ENCODE results near the gene ARHGEF17. TPM values are rescaled to one million over a fixed set of nuclear protein-coding genes. Genes with fewer than 3 reads are reported as not detected.

ARHGEF17 gene
- total RNA-seq, 1 experiment from 2014 or later, result 24.0 TPM

GRCh38 chr11:73397468-73398131 lies 89.5 kb downstream of the ARHGEF17 start:
- BruUV-seq (replicated peaks), result no TSS peak
- intact Hi-C loops (cut with micrococcal nuclease; ENCODE audit: unreplicated experiment), result no loop called here

GRCh38 chr11:73398132-73398526 lies 90.1 kb downstream of the ARHGEF17 start:
- Histone ChIP-seq H3K9me3 (ENCODE audit: low read depth, low read length, poor library complexity, severe bottlenecking) (no peaks in the 10 kb centered on the region), H3K27ac (ENCODE audit: low read depth, low read length, poor library complexity, severe bottlenecking) (no peak overlapping the region), H3K4me1 (ENCODE audit: insufficient read depth, low read length, poor library complexity, severe bottlenecking) (no peaks in the 10 kb centered on the region), H3K4me3 (ENCODE audit: low read depth, low read length, poor library complexity, severe bottlenecking) (no peak overlapping the region), H3K36me3 (ENCODE audit: insufficient read depth, low read length, poor library complexity, severe bottlenecking) (peaks cover 4% of the 10 kb centered on the region), H3K27me3 (replicated peaks; ENCODE audit: insufficient read depth, low read depth, low read length, poor library complexity) (no peaks in the 10 kb centered on the region)
- TF ChIP-seq CTCF (conservative IDR thresholded peaks at IDR 0.05; ENCODE audit: low read depth, low read length) (no peak), EZH2 (IDR thresholded peaks at IDR 0.05; ENCODE audit: borderline replicate concordance, low read depth, low read length, poor library complexity, severe bottlenecking) (no peak)
- DNase-seq (ENCODE audit: low spot score), result no peak
- intact Hi-C loops (cut with micrococcal nuclease; ENCODE audit: unreplicated experiment), result no loop called here
- BruUV-seq (replicated peaks), result no TSS peak
- ChIA-PET CTCF (no interaction called here), POLR2A (ENCODE audit: low non-redundant PET) (no interaction called here)

More at GRCh38 chr11:73397468-73398131, 89.5 kb downstream of the ARHGEF17 start:
- Histone ChIP-seq H3K4me1 (ENCODE audit: insufficient read depth, low read length, poor library complexity, severe bottlenecking) (no peaks in the 10 kb centered on the region), H3K36me3 (ENCODE audit: insufficient read depth, low read length, poor library complexity, severe bottlenecking) (peaks cover 4% of the 10 kb centered on the region), H3K4me3 (ENCODE audit: low read depth, low read length, poor library complexity, severe bottlenecking) (no peak overlapping the region), H3K9me3 (ENCODE audit: low read depth, low read length, poor library complexity, severe bottlenecking) (no peaks in the 10 kb centered on the region), H3K27me3 (replicated peaks; ENCODE audit: insufficient read depth, low read depth, low read length, poor library complexity) (no peaks in the 10 kb centered on the region), H3K27ac (ENCODE audit: low read depth, low read length, poor library complexity, severe bottlenecking) (no peak overlapping the region)
- CTCF ChIA-PET, result no interaction called here
- no peak for DNase-seq (ENCODE audit: low spot score)
- POLR2A ChIA-PET (ENCODE audit: low non-redundant PET), result no interaction called here
- no peak for TF ChIP-seq CTCF (conservative IDR thresholded peaks at IDR 0.05; ENCODE audit: low read depth, low read length)
- TF ChIP-seq EZH2 (IDR thresholded peaks at IDR 0.05; ENCODE audit: borderline replicate concordance, low read depth, low read length, poor library complexity, severe bottlenecking), result no peak

- intact Hi-C loops (cut with micrococcal nuclease; ENCODE audit: unreplicated experiment), result no loop called here
- BruUV-seq (replicated peaks), result no TSS peak
- POLR2A ChIA-PET (ENCODE audit: low non-redundant PET), result no interaction called here
Observed at GRCh38 chr11:73398721-73399120, 90.6 kb downstream of the ARHGEF17 start.

More at GRCh38 chr11:73398721-73399120, 90.6 kb downstream of the ARHGEF17 start:
- DNase-seq (ENCODE audit: low spot score), result no peak
- TF ChIP-seq EZH2 (IDR thresholded peaks at IDR 0.05; ENCODE audit: borderline replicate concordance, low read depth, low read length, poor library complexity, severe bottlenecking), result no peak
- TF ChIP-seq CTCF (conservative IDR thresholded peaks at IDR 0.05; ENCODE audit: low read depth, low read length), result no peak
- CTCF ChIA-PET, result interaction anchor here (0.8 kb wide), 1 partner anchor 227 kb away, joined by 4 read pairs; no protein-coding TSS in a partner anchor
- no peaks in the 10 kb centered on the region for H3K9me3 ChIP-seq (ENCODE audit: low read depth, low read length, poor library complexity, severe bottlenecking)
- H3K4me3 ChIP-seq (ENCODE audit: low read depth, low read length, poor library complexity, severe bottlenecking), result no peak overlapping the region
- H3K36me3 ChIP-seq (ENCODE audit: insufficient read depth, low read length, poor library complexity, severe bottlenecking), result peaks cover 4% of the 10 kb centered on the region
- H3K27ac ChIP-seq (ENCODE audit: low read depth, low read length, poor library complexity, severe bottlenecking), result no peak overlapping the region
- H3K27me3 ChIP-seq (replicated peaks; ENCODE audit: insufficient read depth, low read depth, low read length, poor library complexity), result no peaks in the 10 kb centered on the region
- no peaks in the 10 kb centered on the region for H3K4me1 ChIP-seq (ENCODE audit: insufficient read depth, low read length, poor library complexity, severe bottlenecking)

Data from A673 (cell line).